Measurements from ENCODE around the gene IQUB. TPM values are rescaled to one million over a fixed set of nuclear protein-coding genes. Genes with fewer than 3 reads are reported as not detected.

The IQUB gene
- polyA plus RNA-seq, 1 donor from 2014 or later, result 0.41 TPM

GRCh38 chr7:123573341-123573740 is 38.9 kb upstream of the IQUB start:
- no peaks in the 10 kb centered on the region for H3F3A ChIP-seq (ENCODE audit: insufficient read depth, low read length, poor library complexity, severe bottlenecking)
- H3K27me3 ChIP-seq (ENCODE audit: insufficient read depth, low read depth, low read length), result no peaks in the 10 kb centered on the region
- H3K9me2 ChIP-seq (ENCODE audit: insufficient read depth, low read length), result no peaks in the 10 kb centered on the region
- no peaks in the 10 kb centered on the region for H3K36me3 ChIP-seq (ENCODE audit: insufficient read depth, low read length)
- no peak overlapping the region for H2AFZ ChIP-seq (ENCODE audit: low read depth, low read length)
- H3K4me2 ChIP-seq (ENCODE audit: low read length), result no peak overlapping the region
- H3K9me3 ChIP-seq (ENCODE audit: low read length), result no peaks in the 10 kb centered on the region
- TF ChIP-seq, protein P1, sequence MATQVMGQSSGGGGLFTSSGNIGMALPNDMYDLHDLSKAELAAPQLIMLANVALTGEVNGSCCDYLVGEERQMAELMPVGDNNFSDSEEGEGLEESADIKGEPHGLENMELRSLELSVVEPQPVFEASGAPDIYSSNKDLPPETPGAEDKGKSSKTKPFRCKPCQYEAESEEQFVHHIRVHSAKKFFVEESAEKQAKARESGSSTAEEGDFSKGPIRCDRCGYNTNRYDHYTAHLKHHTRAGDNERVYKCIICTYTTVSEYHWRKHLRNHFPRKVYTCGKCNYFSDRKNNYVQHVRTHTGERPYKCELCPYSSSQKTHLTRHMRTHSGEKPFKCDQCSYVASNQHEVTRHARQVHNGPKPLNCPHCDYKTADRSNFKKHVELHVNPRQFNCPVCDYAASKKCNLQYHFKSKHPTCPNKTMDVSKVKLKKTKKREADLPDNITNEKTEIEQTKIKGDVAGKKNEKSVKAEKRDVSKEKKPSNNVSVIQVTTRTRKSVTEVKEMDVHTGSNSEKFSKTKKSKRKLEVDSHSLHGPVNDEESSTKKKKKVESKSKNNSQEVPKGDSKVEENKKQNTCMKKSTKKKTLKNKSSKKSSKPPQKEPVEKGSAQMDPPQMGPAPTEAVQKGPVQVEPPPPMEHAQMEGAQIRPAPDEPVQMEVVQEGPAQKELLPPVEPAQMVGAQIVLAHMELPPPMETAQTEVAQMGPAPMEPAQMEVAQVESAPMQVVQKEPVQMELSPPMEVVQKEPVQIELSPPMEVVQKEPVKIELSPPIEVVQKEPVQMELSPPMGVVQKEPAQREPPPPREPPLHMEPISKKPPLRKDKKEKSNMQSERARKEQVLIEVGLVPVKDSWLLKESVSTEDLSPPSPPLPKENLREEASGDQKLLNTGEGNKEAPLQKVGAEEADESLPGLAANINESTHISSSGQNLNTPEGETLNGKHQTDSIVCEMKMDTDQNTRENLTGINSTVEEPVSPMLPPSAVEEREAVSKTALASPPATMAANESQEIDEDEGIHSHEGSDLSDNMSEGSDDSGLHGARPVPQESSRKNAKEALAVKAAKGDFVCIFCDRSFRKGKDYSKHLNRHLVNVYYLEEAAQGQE (IDR thresholded peaks at IDR 0.05; ENCODE audit: borderline replicate concordance), result no peak
- TF ChIP-seq EZH2 (IDR thresholded peaks at IDR 0.05; ENCODE audit: borderline replicate concordance, insufficient read depth, low read length, poor library complexity, severe bottlenecking), result no peak
- TF ChIP-seq EP300 (conservative IDR thresholded peaks at IDR 0.05; ENCODE audit: poor library complexity, severe bottlenecking), result no peak
- TF ChIP-seq SMC3 (conservative IDR thresholded peaks at IDR 0.05; ENCODE audit: poor library complexity), result no peak
- no peak for TF ChIP-seq TAF1 (IDR thresholded peaks at IDR 0.05; ENCODE audit: low read depth)
- TF ChIP-seq MXI1 (conservative IDR thresholded peaks at IDR 0.05; ENCODE audit: poor library complexity, severe bottlenecking), result no peak
- TF ChIP-seq POLR2AphosphoS5 (IDR thresholded peaks at IDR 0.05), result no peak
- TF ChIP-seq RAD21 (conservative IDR thresholded peaks at IDR 0.05), result no peak
- no peak for TF ChIP-seq CTCF (IDR thresholded peaks at IDR 0.05; ENCODE audit: poor library complexity, severe bottlenecking)
- H3K9ac ChIP-seq (ENCODE audit: low read length), result no peak overlapping the region
- H3K79me2 ChIP-seq (replicated peaks; ENCODE audit: insufficient read depth, low read length), result no peaks in the 10 kb centered on the region
- H4K20me1 ChIP-seq (ENCODE audit: insufficient read depth), result no peaks in the 10 kb centered on the region
- H3K4me3 ChIP-seq (ENCODE audit: low read length), result no peak overlapping the region
- no peak overlapping the region for H3K27ac ChIP-seq (ENCODE audit: low read length)

GRCh38 chr7:123571684-123572083 is 37.3 kb upstream of the IQUB start:
- H3K36me3 ChIP-seq (ENCODE audit: insufficient read depth, low read length), result no peaks in the 10 kb centered on the region
- no peak overlapping the region for H3K27ac ChIP-seq (ENCODE audit: low read length)
- TF ChIP-seq POLR2AphosphoS5 (IDR thresholded peaks at IDR 0.05) (no peak), EP300 (conservative IDR thresholded peaks at IDR 0.05; ENCODE audit: poor library complexity, severe bottlenecking) (no peak), SMC3 (conservative IDR thresholded peaks at IDR 0.05; ENCODE audit: poor library complexity) (no peak), MXI1 (conservative IDR thresholded peaks at IDR 0.05; ENCODE audit: poor library complexity, severe bottlenecking) (no peak), CTCF (IDR thresholded peaks at IDR 0.05; ENCODE audit: poor library complexity, severe bottlenecking) (no peak), EZH2 (IDR thresholded peaks at IDR 0.05; ENCODE audit: borderline replicate concordance, insufficient read depth, low read length, poor library complexity, severe bottlenecking) (no peak), RAD21 (conservative IDR thresholded peaks at IDR 0.05) (no peak), TAF1 (IDR thresholded peaks at IDR 0.05; ENCODE audit: low read depth) (no peak)
- TF ChIP-seq, protein P1 (IDR thresholded peaks at IDR 0.05; ENCODE audit: borderline replicate concordance), result no peak
- no peaks in the 10 kb centered on the region for H3F3A ChIP-seq (ENCODE audit: insufficient read depth, low read length, poor library complexity, severe bottlenecking)
- no peak overlapping the region for H2AFZ ChIP-seq (ENCODE audit: low read depth, low read length)
- H3K27me3 ChIP-seq (ENCODE audit: insufficient read depth, low read depth, low read length), result no peaks in the 10 kb centered on the region
- H3K4me2 ChIP-seq (ENCODE audit: low read length), result no peak overlapping the region
- H3K4me3 ChIP-seq (ENCODE audit: low read length), result no peak overlapping the region
- H4K20me1 ChIP-seq (ENCODE audit: insufficient read depth), result no peaks in the 10 kb centered on the region
- H3K79me2 ChIP-seq (replicated peaks; ENCODE audit: insufficient read depth, low read length), result no peaks in the 10 kb centered on the region
- no peaks in the 10 kb centered on the region for H3K9me2 ChIP-seq (ENCODE audit: insufficient read depth, low read length)
- no peak overlapping the region for H3K9ac ChIP-seq (ENCODE audit: low read length)
- H3K9me3 ChIP-seq (ENCODE audit: low read length), result no peaks in the 10 kb centered on the region
